Stimulated activated CD8-positive, alpha-beta memory T cell treated with anti-CD3 and anti-CD28 coated beads, Interleukin-7, amount 100 ng/mL, for 24 hours (primary cell): ENCODE data around the gene OGFOD3.

Experiments used
- DNase-seq: peaks from one replicate; pipeline ENCODE4 v3.0.0-alpha.2; 2020; ENCODE audit warnings: low read depth

OGFOD3 gene

DNA sequence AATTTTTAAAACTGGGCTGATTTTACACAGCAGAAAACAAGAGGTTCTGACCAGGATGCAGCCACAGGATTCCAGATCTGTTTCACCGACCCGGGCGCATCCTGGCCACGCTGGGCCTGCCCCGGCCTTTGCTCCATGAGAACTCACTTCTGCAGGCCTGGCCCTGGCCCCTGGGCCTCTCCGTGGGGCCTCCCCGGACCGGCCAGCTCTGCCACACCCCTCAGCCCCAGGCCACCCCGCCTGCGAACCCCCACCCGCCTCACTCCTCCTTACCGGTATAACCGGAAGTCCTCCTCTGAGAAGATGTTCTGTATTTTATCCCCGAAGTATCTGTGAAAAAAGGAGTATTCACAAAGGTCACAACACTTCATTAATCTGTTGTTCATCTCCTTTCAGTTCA is 13.3 kb downstream of the OGFOD3 start:
- DNase-seq, result no peak

DNA sequence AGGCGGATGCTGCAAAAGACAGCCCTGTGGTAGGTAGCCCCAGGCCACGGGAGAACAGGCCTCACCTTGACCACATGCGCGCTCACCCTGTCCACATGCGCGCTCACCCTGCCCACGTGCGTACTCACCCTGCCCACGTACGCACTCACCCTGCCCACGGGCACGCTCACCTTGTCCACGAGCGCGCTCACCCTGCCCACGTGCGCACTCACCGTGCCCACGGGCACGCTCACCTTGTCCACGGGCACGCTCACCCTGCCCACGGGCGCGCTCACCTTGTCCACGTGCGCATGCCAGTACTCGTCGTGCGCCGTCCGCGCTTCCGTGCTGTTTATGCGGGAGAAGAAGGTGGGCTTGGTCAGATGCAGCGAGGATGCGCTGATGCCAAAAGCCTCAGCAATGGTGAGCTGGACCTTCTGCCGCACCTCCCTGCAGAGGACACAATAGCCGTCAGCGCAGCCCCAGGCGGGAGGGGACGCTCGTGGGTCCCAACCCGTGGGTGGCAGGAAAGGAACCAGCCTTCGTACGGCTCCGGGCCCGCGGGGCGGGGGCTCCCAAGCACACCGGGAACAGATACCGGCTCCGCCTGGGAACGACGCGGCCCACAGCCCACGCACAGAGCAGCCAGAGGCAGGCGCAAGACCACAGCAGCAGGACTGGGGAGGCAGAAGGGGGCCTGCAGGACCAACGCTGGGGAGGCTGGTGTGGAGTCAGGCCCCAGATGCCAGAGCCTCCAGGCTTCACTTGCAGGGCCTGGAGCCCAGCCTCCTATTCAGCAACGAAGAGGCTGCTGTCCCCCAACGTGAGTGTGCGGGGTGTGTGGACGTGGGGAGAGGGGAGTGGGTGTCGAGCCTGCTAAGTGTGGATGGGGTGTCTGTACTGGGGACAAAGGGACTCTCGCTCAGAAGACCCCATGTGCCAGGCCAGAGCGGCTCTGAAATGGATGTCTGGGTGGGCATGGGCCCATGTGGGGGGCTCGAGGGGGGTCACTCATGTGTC is 14.4 kb downstream of the OGFOD3 start:
- no peak for DNase-seq

DNA sequence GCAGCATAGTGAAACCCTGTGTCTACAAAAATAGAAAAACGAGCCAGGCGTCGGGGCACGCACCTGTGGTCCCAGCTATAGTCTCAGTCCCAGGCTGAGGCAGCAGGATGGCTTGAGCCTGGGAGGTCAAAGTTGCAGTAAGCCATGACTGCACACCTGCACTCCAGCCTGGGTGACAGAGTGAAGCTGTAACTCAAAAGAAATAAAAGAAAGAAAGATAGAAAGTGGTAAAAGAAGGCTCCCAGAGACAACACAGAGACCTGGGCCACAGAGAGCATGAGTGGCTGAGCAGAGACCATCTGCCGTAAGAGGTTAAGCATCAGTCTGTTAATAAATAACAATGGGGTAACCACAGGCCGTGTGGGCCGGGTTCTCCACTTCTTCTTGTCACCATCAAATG is 15.5 kb downstream of the OGFOD3 start:
- no peak for DNase-seq

DNA sequence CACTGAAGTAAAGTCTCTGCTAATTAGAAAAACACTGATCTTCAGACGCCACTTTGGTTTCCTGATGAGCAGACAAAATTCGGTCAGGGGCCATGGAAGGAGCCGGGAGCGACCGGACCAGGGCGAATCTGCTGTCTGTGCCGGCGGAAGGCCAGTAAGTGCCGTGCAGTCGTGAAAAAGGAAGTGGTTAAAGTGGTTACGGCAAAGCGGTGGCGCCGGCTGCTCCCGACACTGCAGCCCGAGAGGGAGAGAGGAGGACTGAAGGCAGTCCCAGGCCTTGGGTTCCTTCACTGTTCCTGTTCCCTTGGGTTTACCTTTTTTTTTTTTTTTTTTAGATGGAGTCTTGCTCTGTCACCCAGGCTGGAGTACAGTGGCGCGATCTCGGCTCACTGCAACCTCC is 17.6 kb downstream of the OGFOD3 start:
- peak; percentile 22 for DNase-seq

DNA sequence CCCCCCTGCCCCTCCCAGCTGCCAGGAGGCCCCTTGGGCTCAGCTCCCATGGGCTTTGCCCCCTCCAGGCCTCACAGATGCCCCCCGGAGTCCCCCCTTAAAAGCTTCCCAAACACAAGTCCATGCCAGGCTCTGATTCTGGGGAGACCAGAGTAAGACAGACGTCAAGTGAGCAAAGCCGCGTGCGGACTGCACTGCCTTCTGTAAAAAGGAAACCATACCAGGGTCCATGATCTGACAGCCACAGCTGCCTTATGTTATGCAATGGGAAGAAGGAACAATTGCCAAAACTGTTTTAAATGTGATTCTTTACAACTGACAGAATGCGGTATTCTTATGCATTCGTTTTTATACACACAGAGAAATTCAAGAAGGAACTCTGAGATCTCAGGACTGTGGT is 18.2 kb downstream of the OGFOD3 start:
- DNase-seq, result no peak

DNA sequence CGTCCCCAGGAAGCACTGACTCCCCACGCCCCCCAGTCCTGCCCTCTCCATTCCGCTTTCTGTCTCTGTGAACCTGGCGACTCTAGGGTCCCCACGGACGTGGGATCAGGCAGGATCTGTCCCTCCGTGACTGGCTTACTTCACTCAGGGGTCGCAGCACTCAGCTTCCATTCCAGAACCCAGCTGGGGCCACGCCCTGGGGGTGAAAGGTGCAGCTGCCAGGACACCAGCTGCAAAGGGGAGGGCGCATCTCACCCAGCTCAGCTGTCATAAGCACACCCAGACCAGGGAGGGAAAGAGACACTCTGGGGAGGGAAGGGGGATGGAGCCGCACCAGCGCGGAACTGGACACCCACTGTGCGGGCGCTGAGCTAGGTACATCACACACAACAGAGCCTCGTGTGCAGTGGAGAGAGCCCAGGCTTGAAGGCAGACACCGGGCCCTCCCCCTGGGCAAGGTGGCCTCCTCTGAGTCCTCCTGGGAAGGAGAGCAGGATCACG is 18.7 kb downstream of the OGFOD3 start:
- no peak for DNase-seq

DNA sequence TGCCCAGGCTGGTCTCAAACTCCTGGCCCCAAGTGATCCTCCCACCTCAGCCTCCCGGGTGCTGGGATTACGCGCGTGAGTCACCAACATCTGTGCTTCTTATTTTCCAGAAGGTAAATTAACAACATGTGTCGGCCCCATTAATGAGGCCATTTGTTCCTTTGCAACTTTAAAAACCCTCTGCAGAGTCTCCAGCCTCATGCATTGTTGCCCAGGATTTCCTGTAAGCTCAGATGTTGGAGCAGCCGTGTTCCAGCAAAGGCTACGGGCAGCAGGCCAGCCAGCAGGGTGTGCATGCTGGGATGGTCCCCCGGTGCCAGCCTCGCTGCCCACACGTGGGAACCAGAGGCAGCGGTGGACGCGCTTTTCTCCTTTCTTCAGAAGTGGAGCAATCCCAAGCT is 19.3 kb downstream of the OGFOD3 start:
- no peak for DNase-seq

DNA sequence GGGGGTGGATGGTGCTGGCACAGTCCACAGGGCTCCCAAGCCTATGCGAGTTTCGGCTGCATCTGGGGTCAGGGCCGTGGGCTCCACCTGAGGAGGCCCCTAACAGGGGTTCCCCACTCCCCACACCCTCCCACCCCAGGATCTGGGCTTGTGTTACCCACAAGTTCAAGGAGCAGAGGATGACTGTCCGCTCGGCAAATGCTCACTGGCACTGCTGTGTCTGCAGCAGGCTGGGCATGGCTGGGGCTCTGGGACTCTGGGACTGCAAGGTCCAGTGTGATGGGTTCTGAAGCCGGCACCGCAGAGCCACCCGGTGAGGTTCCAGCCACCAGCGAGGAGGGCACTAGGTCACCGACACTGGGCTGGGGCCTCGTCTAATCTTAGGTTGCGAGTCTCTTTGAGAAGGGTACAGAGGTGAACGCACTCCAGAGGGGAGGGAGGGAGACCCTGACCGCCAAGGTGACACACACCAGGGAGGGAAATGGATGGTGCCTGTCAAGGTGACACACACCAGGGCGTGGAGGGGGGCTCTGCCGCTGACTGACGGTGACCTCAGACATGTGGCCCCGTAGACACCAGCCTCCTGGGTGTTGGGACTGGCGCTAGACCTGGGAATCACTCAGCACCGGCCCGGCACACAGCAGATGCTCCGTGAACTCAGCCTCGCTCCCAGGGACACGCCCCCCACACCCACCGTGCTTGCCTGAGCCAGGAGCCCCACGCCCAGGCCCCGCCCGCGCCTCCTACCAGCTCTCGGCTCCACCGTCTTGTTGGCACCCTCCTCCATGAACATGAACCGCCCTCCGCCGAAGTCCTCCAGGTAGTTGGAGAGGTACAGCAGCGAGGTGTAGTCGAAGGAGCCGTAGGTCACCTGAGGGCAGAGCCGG is 20.7 kb downstream of the OGFOD3 start:
- DNase-seq, result no peak

DNA sequence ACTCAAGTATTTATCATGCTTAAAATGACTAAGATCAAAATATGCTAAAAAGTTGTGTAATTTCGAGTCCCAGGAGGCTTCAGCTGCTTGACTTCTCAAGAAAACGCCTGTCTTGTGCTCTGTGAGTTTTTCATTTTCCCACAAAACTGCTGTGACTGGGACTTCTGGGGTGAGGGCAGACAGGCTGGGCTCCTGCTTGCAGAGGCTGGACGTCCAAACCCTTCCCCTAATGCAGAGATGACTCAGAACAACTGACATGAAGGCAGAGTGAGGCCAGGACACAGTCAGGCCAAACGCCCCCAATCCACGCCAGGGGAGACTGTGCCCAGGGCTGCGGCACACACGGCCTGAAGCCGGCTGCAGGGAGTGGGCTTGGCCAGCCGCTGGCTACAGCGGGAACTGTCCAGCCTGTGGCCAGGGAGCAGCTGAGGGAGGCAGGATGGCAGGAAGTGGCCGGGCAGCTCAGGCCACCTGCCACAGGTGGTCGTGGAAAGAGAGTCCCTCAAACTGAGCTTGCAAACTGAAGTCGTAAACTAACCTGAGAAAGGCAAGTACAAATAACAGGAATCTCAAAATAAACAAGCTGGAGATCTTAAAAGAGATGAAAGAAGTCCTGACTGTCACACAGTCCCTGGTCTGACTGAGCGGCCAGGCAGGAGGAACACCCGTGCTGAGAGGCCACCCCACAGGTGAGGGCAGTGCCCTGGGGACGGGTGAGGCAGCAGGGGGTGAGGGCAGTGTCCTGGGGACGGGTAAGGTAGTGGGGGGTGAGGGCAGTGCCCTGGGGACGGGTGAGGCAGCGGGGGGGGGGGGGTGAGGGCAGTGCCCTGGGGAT is 21.6 kb downstream of the OGFOD3 start:
- no peak for DNase-seq

DNA sequence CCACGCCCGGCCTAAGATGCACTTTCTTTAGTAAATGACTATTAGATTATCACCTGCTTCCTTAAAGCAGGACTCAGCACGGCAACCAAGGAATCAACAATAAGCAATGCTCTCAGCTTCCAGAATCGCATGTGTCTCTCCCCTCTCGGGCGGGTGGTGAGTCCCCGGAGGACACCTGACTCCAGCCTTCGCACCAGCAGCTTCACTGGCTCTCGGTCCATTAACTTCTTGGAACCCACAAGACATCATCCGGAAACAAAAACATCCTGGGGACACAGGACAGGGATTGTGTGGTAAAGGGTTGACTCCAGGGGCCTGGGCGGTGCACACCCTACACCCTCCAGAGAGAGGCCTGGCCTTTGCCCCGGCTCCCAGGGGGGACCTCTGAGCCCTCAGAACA is 24.1 kb downstream of the OGFOD3 start:
- no peak for DNase-seq

DNA sequence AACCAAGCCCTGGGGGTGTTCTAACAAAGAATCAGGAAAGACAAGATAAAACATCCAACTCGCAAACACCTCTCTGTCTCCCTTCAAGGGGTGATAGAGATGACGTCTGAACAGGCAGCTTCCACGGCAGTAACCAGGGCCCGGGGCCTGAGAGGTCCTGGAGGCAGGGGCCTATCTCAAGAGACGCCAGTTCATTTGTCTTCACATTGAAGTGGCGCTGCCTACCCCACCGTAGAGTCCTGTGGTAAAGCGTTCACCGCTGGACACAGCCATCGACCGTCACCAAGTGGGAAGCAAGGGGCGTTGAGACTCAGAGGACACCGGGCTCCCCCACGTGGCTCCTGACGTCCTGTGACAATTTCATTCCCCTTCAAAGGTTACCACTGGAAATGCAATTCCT is 25.4 kb downstream of the OGFOD3 start:
- DNase-seq, result no peak

DNA sequence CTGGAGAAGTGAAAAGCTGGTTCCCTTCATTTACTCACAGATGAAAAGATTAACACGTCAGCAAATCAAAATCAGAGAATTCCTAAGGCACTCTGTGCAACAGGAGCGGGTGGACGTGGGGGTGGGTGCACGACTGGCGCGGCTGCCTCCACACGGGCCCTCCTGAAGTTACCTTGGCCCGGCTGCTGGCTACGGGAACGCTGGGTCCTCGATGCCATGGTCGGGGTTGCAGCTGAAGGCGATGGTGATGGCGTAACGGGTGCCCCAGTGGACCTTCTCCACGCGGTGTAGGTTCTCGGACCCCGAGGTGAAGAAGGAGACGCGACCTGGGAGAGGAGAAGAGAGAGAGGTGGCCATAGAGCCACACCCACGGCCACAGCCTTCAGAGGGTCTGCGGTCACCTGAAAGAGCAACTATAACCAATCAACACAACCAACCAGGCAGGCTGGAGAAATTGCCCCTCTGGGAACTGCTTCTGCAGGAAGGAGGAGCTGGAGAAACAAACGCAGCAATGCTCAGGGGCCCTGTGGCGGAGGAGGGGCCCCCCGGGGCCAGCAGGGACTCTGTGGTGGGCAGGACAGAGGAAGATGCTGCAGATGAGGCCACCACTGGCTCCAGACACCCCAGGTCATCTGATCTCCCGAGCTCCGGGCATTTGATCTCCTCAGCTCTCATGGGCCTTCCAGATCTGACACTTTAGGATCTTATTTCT is 26.0 kb downstream of the OGFOD3 start:
- no peak for DNase-seq

DNA sequence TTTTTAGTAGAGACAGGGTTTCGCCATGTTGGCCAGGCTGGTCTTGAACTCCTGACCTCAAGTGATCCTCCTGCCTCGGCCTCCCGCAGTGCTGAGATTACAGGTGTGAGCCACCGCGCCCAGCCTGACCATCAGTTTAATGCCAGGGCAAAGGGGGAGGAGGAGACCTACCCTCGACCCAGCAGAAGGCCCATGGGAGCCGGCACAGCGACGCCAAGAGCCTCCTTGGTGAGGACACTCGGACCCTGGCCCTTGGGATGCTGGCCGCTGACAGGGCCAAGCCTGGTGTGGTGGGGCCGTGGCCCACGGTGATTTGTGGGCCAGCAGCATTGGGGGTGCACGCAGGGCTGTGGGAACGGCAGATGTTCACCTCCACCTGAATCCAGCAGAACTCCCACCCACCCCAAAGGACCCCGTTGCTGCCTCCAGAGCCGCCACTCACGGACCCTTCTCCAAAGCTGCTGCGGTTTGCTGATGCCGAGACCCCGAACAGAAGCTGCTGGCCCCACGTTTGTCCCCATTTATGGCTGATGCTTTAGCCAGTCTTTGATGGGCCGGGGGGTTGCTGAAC is 26.8 kb downstream of the OGFOD3 start:
- DNase-seq, result no peak

DNA sequence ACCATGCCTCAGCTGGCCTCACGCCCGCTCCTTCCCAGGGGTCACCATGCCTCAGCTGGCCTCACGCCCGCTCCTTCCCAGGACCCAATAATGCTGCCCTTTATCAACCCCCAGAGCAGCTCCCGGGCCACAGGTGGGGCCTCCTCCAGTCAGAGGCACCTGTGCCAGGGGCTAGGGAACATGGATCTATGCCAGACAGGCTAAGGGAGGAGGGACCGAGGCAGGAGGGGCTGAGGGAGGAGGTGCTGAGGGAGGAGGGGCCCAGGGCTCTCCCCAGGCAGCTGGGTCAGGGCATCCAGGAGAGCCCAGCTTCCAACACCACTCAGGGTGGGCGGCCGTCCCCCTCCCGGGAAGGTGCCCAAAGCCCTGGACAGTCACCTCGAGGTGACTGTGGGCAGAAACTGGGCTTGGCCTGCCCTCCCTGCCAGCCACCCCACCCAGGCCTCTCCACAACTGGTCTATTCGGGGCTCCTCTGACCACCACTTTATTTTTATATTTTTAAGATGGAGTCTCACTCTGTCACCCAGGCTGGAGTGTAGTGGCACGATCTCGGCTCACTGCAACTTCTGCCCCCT is 27.4 kb downstream of the OGFOD3 start:
- no peak for DNase-seq

DNA sequence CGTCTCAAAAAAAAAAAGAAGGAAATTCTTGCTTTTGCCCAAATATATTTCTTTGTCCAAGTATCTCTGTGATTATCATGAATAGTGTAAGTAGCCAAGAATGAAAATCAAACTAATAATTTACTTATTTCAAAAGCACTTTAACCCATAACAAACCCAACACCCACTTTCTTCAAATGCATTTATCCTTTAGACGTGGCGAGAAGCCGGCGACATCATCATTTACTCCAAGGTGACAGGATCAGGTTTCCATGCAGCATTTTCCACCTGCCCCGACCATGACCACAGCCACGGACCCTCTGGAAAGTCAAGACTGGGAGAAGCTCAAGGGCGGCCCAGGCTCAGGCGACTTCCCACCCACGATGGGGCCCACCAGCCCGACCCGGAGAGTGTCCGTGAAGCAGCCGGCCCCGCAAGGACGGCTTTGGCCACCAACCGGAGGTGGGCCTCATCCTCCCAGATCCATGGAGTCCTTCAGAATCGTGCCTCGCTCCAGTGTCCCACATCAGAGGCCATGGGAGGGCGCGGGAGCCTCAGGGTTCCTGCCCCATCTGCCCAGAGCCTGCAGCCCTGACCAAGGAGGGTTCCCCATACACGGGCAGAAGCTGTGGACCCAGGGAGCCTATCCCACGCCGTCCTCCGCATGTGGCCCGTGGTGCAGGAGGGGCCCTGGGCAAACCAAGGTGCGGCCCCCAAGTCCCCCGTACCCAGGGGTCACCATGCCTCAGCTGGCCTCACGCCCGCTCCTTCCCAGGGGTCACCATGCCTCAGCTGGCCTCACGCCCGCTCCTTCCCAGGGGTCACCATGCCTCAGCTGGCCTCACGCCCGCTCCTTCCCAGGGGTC is 28.1 kb downstream of the OGFOD3 start:
- DNase-seq, result no peak

DNA sequence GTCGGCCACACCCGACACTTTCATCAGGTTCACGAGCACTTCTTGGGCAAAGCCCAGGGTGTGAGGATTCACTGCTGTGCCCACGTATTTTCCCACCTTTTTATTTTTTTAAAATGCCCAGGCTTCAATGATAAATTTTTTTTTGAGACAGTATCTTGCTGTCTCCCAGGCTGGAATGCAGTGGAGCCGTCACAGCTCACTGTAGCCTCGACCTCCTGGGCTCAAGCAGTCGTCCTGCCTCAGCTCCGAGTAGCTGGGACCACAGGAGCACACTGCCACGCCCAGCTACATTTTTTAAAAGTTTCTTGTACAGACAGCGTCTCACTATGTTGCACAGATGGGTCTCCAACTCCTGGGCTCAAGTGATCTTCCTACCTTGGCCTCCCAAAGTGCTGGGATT is 29.0 kb downstream of the OGFOD3 start:
- DNase-seq, result no peak

DNA sequence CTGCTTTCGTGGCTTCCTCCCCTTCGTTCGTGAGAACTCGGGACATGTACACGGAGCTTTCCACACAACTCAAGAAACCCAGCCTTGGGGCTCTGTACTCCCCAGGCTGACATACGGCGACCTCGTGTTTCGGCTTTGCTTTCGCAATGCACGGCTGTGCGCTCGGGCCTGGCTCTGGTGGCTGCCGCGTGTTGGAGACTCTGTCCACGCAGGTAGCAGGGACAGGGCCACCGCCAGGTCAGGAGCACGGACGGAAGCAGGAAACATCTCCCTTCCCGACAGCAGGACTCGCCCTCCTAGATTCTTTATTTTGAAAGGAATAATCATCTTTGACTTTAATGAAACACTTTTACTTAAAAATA is 29.5 kb downstream of the OGFOD3 start:
- no peak for DNase-seq

DNA sequence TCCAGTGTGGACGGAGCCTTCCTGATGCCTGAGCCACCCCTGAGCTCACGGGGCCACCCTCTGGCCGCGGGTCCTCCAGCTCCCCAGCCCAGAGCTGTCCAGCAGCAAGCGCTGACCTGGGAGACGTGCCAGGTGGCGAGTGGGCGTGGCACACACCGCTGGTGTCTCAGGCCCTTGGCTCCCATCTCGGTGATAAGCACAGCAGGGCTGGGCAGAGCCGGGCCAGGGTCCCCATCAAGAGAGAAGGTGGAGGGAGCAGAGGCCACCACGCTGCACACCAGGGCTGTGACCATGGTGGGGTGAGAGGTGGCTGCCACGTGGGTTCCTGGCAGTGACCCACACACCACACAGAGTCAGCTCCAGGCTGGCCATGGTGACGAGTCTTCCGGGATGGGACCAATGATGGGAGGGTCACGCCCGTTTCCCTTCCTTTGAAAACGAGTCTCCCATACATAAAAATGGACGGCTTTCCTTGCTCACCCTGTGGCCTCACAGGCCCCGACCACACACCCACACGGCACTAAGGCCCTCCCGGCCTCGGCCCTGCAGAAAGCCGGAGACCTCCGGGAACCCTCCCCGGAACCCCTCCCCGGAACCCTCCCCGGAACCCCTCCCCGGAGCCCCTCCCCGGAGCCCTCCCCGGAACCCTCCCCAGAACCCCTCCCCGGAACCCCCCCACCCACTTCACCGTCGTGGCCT is 30.0 kb downstream of the OGFOD3 start:
- no peak for DNase-seq

DNA sequence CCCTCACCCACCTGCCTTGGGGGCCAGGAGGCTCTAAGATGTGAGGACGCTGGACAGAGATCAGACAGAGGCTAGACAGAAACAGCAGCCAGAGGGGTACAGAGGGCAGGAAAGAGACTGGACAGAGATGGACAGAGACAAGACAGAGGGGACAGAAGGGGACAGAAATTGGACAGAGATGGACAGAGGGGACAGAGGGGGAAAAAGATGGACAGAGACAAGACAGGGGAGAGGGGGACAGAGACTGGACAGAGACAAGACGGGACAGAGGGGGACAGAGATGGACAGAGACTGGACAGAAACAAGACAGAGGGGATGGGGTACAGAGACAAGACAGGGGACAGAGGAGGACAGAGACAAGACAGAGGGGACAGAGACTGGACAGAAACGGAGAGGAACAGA is 30.7 kb downstream of the OGFOD3 start:
- no peak for DNase-seq
